Mucosa of rectum (tissue), 2 donors: ENCODE data around the gene SUGP2.

Experiments used
- H3K27ac ChIP-seq, 2 donors: one replicate each; pipeline ENCODE4 v1.7.0; 2013; ENCODE audit warnings: inconsistent platforms in 2 of 2, low read depth in 2 of 2, low read length in 2 of 2
- H3K27me3 ChIP-seq, 2 donors: one replicate each; pipeline ENCODE4 v1.7.0; 2013; ENCODE audit warnings: low read length in 2 of 2; ENCODE audit not compliant: control insufficient read depth in 2 of 2, insufficient read depth in 2 of 2
- H3K36me3 ChIP-seq, 2 donors: one replicate each; pipeline ENCODE4 v1.7.0; 2013; ENCODE audit warnings: low read length in 2 of 2; ENCODE audit not compliant: control insufficient read depth in 2 of 2, insufficient read depth in 2 of 2
- H3K4me1 ChIP-seq, 2 donors: one replicate each; pipeline ENCODE4 v1.7.0; 2013; ENCODE audit warnings: low read length in 2 of 2, mild to moderate bottlenecking in 1 of 2; ENCODE audit not compliant: control insufficient read depth in 2 of 2, insufficient read depth in 2 of 2
- H3K4me3 ChIP-seq, 2 donors: one replicate each; pipeline ENCODE4 v1.7.0; 2013; ENCODE audit warnings: low read length in 2 of 2
- H3K9ac ChIP-seq, 2 donors: one replicate each; pipeline ENCODE4 v1.7.0; 2013; ENCODE audit warnings: low read length in 2 of 2, low read depth in 1 of 2, mild to moderate bottlenecking in 1 of 2
- H3K9me3 ChIP-seq, 2 donors: one replicate each; pipeline ENCODE4 v1.7.0; 2013; ENCODE audit warnings: low read length in 2 of 2; ENCODE audit not compliant: control insufficient read depth in 2 of 2
- donor health status: healthy.
- donor health status: Normal muscosa, but diverticular disease.

Gene SUGP2

DNA sequence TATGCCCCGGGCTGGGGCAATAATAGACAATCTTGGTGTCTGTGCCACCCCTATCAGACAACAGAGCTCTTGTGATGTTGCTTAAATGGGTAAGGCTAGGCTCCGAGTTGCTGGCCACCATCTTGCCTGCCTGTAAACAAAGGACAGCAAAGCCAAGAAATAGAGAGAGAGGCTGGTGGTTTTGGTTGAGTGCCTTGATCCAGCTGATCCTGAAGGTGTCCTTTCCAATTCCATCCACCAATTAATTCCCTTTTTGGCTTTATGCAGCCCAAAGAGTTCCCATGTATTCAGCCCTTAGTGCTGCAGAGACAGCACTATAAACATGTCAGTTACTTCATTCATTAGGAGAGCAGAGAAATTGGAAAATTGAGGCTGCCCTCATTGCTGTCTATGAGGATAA is 50.6 kb downstream of the SUGP2 start:
- H3K27ac ChIP-seq: no peak overlapping the region
- peaks cover 2 to 4% of the 10 kb centered on the region in 2 donors for H3K27me3 ChIP-seq
- H3K4me3 ChIP-seq: no peak overlapping the region
- no peaks in the 10 kb centered on the region for H3K36me3 ChIP-seq
- H3K9ac ChIP-seq: no peak overlapping the region
- H3K9me3 ChIP-seq: no peaks in the 10 kb centered on the region
- peaks cover 2 to 3% of the 10 kb centered on the region in 2 donors for H3K4me1 ChIP-seq

DNA sequence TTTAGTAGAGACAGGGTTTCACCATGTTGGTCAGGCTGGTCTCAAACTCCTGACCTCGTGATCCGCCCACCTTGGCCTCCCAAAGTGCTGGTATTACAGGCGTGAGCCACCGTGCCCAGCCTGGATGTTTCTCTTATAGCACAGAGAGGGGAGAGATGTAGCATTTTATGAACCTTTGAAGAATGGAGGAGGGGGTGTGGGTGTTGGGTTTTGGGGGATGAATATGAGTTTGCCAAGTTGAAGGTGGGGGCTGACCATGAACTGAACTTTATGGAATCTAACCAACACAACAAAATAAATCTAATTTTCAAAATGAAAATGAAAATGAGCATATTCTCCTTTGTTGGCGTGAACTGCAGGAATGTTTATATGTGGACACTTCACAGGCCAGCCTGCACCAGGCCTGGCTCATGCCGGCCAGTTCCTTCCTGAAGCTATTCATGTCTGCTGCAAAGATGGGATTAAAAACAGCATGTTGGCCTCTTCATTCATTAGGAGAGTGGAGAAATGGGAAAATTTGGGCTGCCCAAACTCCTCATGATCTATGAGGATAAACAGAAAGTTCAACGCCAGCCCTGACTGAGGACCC is 52.8 kb downstream of the SUGP2 start:
- Histone ChIP-seq H3K27ac (no peak overlapping the region), H3K27me3 (peaks cover 2 to 4% of the 10 kb centered on the region in 2 donors), H3K9ac (no peak overlapping the region), H3K9me3 (no peaks in the 10 kb centered on the region), H3K36me3 (no peaks in the 10 kb centered on the region), H3K4me3 (no peak overlapping the region), H3K4me1 (no peaks in the 10 kb centered on the region)

GRCh38 chr19:18978616-18979015 is 54.7 kb downstream of the SUGP2 start:
- Histone ChIP-seq H3K4me1 (no peaks in the 10 kb centered on the region), H3K9ac (no peak overlapping the region), H3K27ac (no peak overlapping the region), H3K27me3 (peaks cover 0 to 2% of the 10 kb centered on the region in 2 donors), H3K9me3 (no peaks in the 10 kb centered on the region), H3K4me3 (no peak overlapping the region), H3K36me3 (no peaks in the 10 kb centered on the region)

DNA sequence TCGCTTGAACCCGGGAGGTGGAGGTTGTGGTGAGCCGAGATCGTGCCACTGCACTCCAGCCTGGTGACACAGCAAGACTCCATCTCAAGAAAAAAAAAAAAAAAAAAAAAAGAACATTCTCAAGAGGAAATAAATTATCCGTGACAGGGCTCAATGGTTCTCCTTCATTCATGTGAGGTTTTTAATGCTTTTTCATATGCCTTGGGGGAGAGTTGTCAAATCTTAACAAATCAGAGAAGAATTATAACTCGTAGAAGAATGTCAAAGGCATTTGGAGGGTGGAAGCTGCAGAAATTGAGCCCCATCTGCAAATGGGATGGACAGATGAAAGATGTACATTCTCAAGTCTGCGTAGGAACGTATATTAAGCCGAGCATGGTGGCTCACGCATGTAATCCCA is 57.4 kb downstream of the SUGP2 start:
- Histone ChIP-seq H3K36me3 (no peaks in the 10 kb centered on the region), H3K9me3 (no peaks in the 10 kb centered on the region), H3K4me3 (no peak overlapping the region), H3K27ac (no peak overlapping the region), H3K4me1 (peaks cover 0 to 4% of the 10 kb centered on the region in 2 donors), H3K9ac (no peak overlapping the region), H3K27me3 (no peaks in the 10 kb centered on the region)

DNA sequence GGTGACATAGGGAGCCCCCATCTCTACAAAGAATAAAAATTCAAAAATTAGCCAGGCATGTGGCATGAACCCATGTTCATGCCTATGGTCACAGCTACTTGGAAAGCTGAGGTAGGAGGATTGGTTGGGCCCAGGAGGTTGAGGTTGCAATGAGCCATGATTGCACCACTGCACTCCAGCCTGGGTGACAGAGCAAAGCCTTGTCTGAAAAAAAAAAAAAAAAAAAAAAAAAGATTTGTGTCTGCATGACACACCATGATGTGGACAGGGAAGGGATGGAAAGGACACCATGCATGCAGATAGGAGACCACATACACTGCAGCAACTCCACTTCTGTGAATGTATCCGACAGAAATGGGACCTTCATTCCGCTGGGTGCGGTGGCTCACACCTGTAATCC is 58.3 kb downstream of the SUGP2 start:
- Histone ChIP-seq H3K4me1 (peaks cover 0 to 4% of the 10 kb centered on the region in 2 donors), H3K27ac (no peak overlapping the region), H3K9ac (no peak overlapping the region), H3K36me3 (no peaks in the 10 kb centered on the region), H3K27me3 (no peaks in the 10 kb centered on the region), H3K4me3 (no peak overlapping the region), H3K9me3 (no peaks in the 10 kb centered on the region)

DNA sequence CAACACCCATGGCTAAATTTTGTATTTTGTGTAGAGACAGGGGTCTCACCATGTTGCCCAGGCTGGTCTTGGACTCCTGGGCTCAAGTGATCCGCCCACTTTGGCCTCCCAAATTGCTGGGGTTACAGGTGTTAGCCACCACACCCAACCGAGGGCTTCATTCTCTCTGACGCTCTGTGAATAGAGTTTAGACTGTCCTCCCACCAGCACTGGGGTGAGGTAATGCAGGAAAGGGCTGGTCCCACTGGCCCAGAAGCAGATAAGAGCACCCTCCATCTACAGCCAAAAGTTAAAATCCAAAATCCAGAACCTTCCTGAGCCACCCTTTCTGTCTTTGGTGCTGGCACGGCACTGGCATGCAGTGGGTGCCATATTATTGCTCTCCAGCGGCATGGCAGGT is 60.5 kb downstream of the SUGP2 start:
- peaks cover 0 to 4% of the 10 kb centered on the region in 2 donors for H3K4me1 ChIP-seq
- H3K36me3 ChIP-seq: no peaks in the 10 kb centered on the region
- H3K9ac ChIP-seq: no peak overlapping the region
- H3K27ac ChIP-seq: no peak overlapping the region
- no peak overlapping the region for H3K4me3 ChIP-seq
- H3K9me3 ChIP-seq: no peaks in the 10 kb centered on the region
- H3K27me3 ChIP-seq: no peaks in the 10 kb centered on the region

DNA sequence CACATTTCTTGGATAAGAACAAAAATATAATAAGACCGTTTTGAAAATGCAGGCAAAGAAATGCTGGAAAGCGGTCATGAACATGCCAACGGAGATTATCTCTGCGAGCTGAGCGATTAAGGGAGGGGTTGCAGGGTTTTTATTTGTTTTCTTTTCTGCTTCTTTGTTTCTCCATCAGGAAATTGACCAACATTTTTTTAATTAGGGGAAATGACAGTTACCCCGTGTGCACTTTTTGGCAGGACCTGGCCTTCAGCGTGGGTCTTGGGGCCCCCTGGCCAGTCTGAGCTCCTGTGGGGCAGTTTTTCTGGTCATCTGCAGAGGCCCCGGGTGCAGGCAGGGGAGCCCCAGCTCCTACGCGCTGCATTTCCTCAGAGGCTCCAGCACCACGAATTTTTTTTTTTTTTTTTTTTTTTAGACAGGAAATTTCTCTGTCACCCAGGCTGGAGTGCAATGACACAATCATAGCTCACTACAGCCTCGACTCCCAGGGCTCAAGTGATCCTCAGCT is 61.0 kb downstream of the SUGP2 start:
- H3K9ac ChIP-seq: no peak overlapping the region
- no peaks in the 10 kb centered on the region for H3K9me3 ChIP-seq
- H3K4me1 ChIP-seq: peaks cover 0 to 4% of the 10 kb centered on the region in 2 donors
- H3K27me3 ChIP-seq: no peaks in the 10 kb centered on the region
- H3K27ac ChIP-seq: no peak overlapping the region
- no peak overlapping the region for H3K4me3 ChIP-seq
- no peaks in the 10 kb centered on the region for H3K36me3 ChIP-seq

DNA sequence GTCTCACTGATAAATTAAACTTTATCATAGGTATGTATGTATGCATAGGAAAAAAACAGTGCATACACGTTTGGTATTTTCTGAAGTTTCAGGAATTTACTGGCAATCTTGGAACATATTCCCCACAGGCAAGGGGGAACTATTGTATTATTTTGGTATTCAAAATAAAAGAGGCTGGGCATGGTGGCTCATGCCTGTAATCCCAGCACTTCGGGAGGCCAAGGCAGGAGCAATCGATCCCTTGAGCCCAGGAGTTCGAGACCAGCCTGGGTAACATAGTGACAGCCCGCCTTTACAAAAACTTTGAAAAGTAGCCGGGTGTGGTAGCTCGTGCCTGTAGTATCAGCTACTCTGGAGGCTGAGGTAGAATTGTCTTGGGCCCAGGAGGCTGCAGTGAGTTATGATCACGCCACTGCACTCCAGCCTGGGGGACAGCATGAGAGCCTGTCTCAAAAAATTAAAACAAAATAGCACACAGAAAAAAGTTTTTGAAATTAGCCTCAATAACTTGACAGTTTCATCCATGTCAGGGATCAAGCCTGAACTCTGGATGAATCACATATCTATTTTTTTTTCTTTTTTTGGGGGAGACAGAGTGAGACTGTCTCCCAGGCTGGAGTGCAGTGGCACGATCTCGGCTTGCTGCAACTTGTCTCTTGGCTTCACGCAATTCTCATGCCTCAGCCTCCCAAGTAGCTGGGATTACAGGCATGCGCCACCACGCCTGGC is 63.2 kb downstream of the SUGP2 start:
- Histone ChIP-seq H3K9ac (no peak overlapping the region), H3K27me3 (no peaks in the 10 kb centered on the region), H3K9me3 (no peaks in the 10 kb centered on the region), H3K4me1 (peaks cover 0 to 4% of the 10 kb centered on the region in 2 donors), H3K27ac (no peak overlapping the region), H3K4me3 (no peak overlapping the region), H3K36me3 (no peaks in the 10 kb centered on the region)

DNA sequence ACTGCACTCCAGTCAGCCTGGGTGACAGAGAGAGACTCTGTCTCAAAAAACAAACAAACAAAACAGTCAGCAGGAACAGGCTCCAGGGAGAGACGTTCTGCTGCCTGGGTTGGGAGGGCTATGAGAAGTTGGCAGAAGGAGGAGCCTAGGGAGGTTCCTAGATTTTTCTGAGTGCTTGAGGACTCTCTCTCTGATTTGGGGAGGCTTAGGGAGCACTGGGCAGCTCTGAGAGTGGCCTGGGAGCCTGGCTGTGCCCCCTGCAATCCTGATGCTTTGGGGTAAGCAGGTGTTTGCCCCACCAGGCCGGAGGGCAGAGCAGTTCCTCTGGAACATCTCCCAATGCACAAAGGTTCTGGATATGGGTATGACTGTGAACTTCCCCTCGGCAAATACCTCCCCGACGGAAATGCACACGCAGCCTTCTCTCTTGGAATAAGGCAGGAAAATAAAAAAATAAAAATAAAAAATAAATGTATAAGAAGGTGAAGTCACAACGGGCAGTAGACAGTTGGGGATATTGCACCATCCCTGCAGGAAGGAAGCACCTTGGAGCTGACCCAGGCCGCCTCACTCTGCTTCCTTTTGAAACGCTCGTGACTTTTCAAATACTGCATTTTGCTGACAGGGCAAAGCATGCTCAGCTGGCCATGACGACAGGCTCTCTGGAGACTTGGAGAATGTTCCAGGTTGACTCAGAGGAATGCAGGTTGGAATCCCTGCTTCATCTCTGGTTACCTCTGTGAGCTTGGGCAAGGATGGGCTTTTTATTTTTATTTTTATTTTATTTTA is 65.8 kb downstream of the SUGP2 start:
- Histone ChIP-seq H3K27ac (peak overlapping the region in 1 of 2 donors; percentile 23), H3K9ac (no peak overlapping the region), H3K36me3 (no peaks in the 10 kb centered on the region), H3K4me1 (peaks cover 0 to 4% of the 10 kb centered on the region in 2 donors), H3K27me3 (no peaks in the 10 kb centered on the region), H3K9me3 (no peaks in the 10 kb centered on the region), H3K4me3 (no peak overlapping the region)

- no peak overlapping the region for H3K27ac ChIP-seq
- no peak overlapping the region for H3K9ac ChIP-seq
- no peaks in the 10 kb centered on the region for H3K4me1 ChIP-seq
- H3K4me3 ChIP-seq: no peak overlapping the region
- no peaks in the 10 kb centered on the region for H3K9me3 ChIP-seq
- H3K36me3 ChIP-seq: no peaks in the 10 kb centered on the region
- H3K27me3 ChIP-seq: peaks cover 0 to 1% of the 10 kb centered on the region in 2 donors
Measured at GRCh38 chr19:18966307-18966706, 67.0 kb downstream of the SUGP2 start.
